Activated naive CD4-positive, alpha-beta T cell treated with Interleukin-2 at 50 U/mL for 16 hours (primary cell): Measurements from ENCODE around the gene BST1.
"Not testable (repeated sequence)": the region's sequence is repeated elsewhere in the genome, so short reads cannot be mapped to it uniquely, and the experiment has no call there.

Experiments
- DNase-seq: peaks from one replicate; pipeline ENCODE4 v3.0.0-alpha.2; 2020

Gene BST1

GRCh38 chr4:15714141-15714540 lies 11.3 kb downstream of the BST1 start:
- DNase-seq: no peak

GRCh38 chr4:15714646-15715435 lies 12.0 kb downstream of the BST1 start:
- no peak for DNase-seq

GRCh38 chr4:15716115-15716514 lies 13.2 kb downstream of the BST1 start:
- DNase-seq: no peak

- no peak for DNase-seq
Observed at GRCh38 chr4:15717086-15717485, 14.2 kb downstream of the BST1 start.

- DNase-seq: no peak
Observed at GRCh38 chr4:15717657-15718416, 15.0 kb downstream of the BST1 start.

GRCh38 chr4:15718465-15718864 lies 15.6 kb downstream of the BST1 start:
- no peak for DNase-seq

GRCh38 chr4:15718959-15719358 lies 16.1 kb downstream of the BST1 start:
- DNase-seq: no peak

GRCh38 chr4:15719506-15719905 lies 16.6 kb downstream of the BST1 start:
- DNase-seq: no peak

GRCh38 chr4:15720851-15721250 lies 18.0 kb downstream of the BST1 start:
- no peak for DNase-seq

- DNase-seq: no peak
Observed at GRCh38 chr4:15725608-15726007, 22.7 kb downstream of the BST1 start.

GRCh38 chr4:15729910-15730533 lies 27.2 kb downstream of the BST1 start:
- DNase-seq: peak; percentile 16

GRCh38 chr4:15733061-15733460 lies 30.2 kb downstream of the BST1 start:
- DNase-seq: not testable (repeated sequence)

- no peak for DNase-seq
Observed at GRCh38 chr4:15735536-15735935, 32.7 kb downstream of the BST1 start.

GRCh38 chr4:15736514-15737050 lies 33.7 kb downstream of the BST1 start:
- no peak for DNase-seq

- DNase-seq: no peak
Observed at GRCh38 chr4:15737255-15737654, 34.4 kb downstream of the BST1 start.

- DNase-seq: peak; percentile 10
Observed at GRCh38 chr4:15738877-15739276, 36.0 kb downstream of the BST1 start.

GRCh38 chr4:15740764-15741404 lies 38.0 kb downstream of the BST1 start:
- no peak for DNase-seq

GRCh38 chr4:15742083-15742582 lies 39.3 kb downstream of the BST1 start:
- DNase-seq: no peak

GRCh38 chr4:15742637-15743036 lies 39.8 kb downstream of the BST1 start:
- DNase-seq: no peak

GRCh38 chr4:15744016-15744545 lies 41.2 kb downstream of the BST1 start:
- no peak for DNase-seq

- DNase-seq: no peak
Observed at GRCh38 chr4:15746110-15746509, 43.2 kb downstream of the BST1 start.

GRCh38 chr4:15749001-15749400 lies 46.1 kb downstream of the BST1 start:
- no peak for DNase-seq

- DNase-seq: no peak
Observed at GRCh38 chr4:15751153-15751552, 48.3 kb downstream of the BST1 start.
